GM12878 (cell line): ENCODE measurements around the gene SEMA4A. TPM values are rescaled to one million over a fixed set of nuclear protein-coding genes. Genes with fewer than 3 reads are reported as not detected.

Source experiments
- ATAC-seq: fragments of 200-7000 bp; cut with Tn5 transposase; 3 replicates; pipeline ENCODE4 v1.9.1; 2020; ENCODE audit warnings: mild to moderate bottlenecking, moderate library complexity
- BruUV-seq: library from RNA; stranded (reverse); fragments of 400-500 nt; replicated peaks from 2 replicates; lab custom pipeline; 2021; lab: Mats Ljungman, UMichigan
- CTCF ChIA-PET: fragments of 300-600 bp; sonication (Branson Sonifier 250); formaldehyde crosslinking; extraction: SDS; loops from one replicate; lab custom pipeline; 2021; ENCODE audit warnings: inconsistent platforms; lab: Yijun Ruan, JAX
- POLR2A ChIA-PET: fragments of 350-600 bp; formaldehyde crosslinking; extraction: SDS; loops from one replicate; lab custom pipeline; 2021; ENCODE audit warnings: inconsistent platforms; lab: Charles Lee
- RAD21 ChIA-PET: fragments of 300-600 bp; sonication (Branson Sonifier 250); formaldehyde crosslinking; loops from one replicate; lab custom pipeline; 2023; ENCODE audit warnings: antibody characterized with exemption; ENCODE audit not compliant: unreplicated experiment; lab: Charles Lee
- SMC1A ChIA-PET: fragments of 300-600 bp; sonication (Branson Sonifier 250); formaldehyde crosslinking; loops from one replicate; lab custom pipeline; 2023; ENCODE audit not compliant: unreplicated experiment, uncharacterized antibody; lab: Charles Lee
- DNase-seq: peaks from one replicate; pipeline ENCODE4 v3.0.0-alpha.2; 2011; ENCODE audit warnings: low read depth, low spot score
- FAIRE-seq: peaks from 3 replicates; lab custom pipeline; 2011; peaks lifted over from hg19 to GRCh38; lab: Jason Lieb, UNC
- H2AFZ ChIP-seq: 2 replicates; pipeline ENCODE4 v1.6.0; 2011; ENCODE audit warnings: low read depth, low read length, control low read depth; ENCODE audit not compliant: control insufficient read depth
- H3K27ac ChIP-seq: 2 replicates; pipeline ENCODE4 v1.5.1; 2011; ENCODE audit warnings: control low read depth; ENCODE audit not compliant: control insufficient read depth, insufficient read depth
- H3K27me3 ChIP-seq, 2 experiments: replicated peaks in 1 of 2; 2 replicates each; pipeline versions ENCODE4 v1.6.0 to v1.6.1; 2011; ENCODE audit warnings: low read length in 1 of 2; ENCODE audit not compliant: control insufficient read depth in 2 of 2, insufficient read depth in 2 of 2
- H3K36me3 ChIP-seq, 2 experiments: 2 replicates each; pipeline ENCODE4 v1.5.1; 2011; ENCODE audit warnings: low read length in 1 of 2; ENCODE audit not compliant: control insufficient read depth in 2 of 2, insufficient read depth in 2 of 2
- H3K4me1 ChIP-seq: 2 replicates; pipeline ENCODE4 v1.6.1; 2011; ENCODE audit warnings: mild to moderate bottlenecking, low read length, moderate library complexity, mixed read lengths; ENCODE audit not compliant: control insufficient read depth, insufficient read depth
- H3K4me2 ChIP-seq: 2 replicates; pipeline ENCODE4 v1.6.0; 2011; ENCODE audit warnings: control low read depth; ENCODE audit not compliant: control insufficient read depth, insufficient read depth
- H3K4me3 ChIP-seq: fragments of 200-600 bp; sonication (generic); 2 replicates; pipeline ENCODE4 v1.5.1; 2016
- H3K79me2 ChIP-seq: 2 replicates; pipeline ENCODE4 v1.6.0; 2011; ENCODE audit warnings: low read length; ENCODE audit not compliant: control insufficient read depth, insufficient read depth
- H3K9ac ChIP-seq: 2 replicates; pipeline ENCODE4 v1.8.0; 2011; ENCODE audit warnings: low read length, control low read depth, mixed read lengths; ENCODE audit not compliant: control insufficient read depth, insufficient read depth
- H3K9me3 ChIP-seq: replicated peaks from 3 replicates; pipeline ENCODE4 v1.5.1; 2011; ENCODE audit warnings: mild to moderate bottlenecking, low read length; ENCODE audit not compliant: control insufficient read depth, insufficient read depth
- H4K20me1 ChIP-seq: 2 replicates; pipeline ENCODE4 v1.6.0; 2011; ENCODE audit not compliant: control insufficient read depth, insufficient read depth
- BCL11A ChIP-seq: IDR thresholded peaks from 2 replicates; pipeline ENCODE4 v1.6.1; 2011; ENCODE audit warnings: low read depth, low read length
- BMI1 ChIP-seq: fragments of 450-650 bp; IDR thresholded peaks from 2 replicates; pipeline ENCODE4 v1.6.1; 2016; ENCODE audit warnings: mild to moderate bottlenecking, moderate library complexity, borderline replicate concordance
- POLR2AphosphoS5 ChIP-seq: IDR thresholded peaks from 2 replicates; pipeline ENCODE4 v1.6.1; 2011; ENCODE audit warnings: mild to moderate bottlenecking, low read length, inconsistent platforms
- ZBED1 ChIP-seq: IDR thresholded peaks from 2 replicates; pipeline ENCODE4 v1.6.1; 2016; ENCODE audit warnings: borderline replicate concordance
- WGBS: methylation state at CpG from one replicate; pipeline ENCODE4 v1.1.6; 2016; ENCODE audit warnings: low lambda C conversion rate; ENCODE audit not compliant: insufficient replicate concordance, insufficient coverage; ENCODE audit errors: missing lambda C conversion rate; 5-methylcytosine and 5-hydroxymethylcytosine counted together
- in situ Hi-C: fragments of 300-500 bp; cut with MboI; formaldehyde crosslinking; loops from 9 replicates; pipeline ENCODE4 v1.14.3; 2018; ENCODE audit warnings: mixed read lengths
- intact Hi-C: fragments of 100-400 bp; cut with micrococcal nuclease; formaldehyde crosslinking; loops from one replicate; pipeline ENCODE4 v1.14.2; 2022; ENCODE audit not compliant: unreplicated experiment
- polyA plus RNA-seq, 11 experiments: library from polyadenylated mRNA; depleted of rRNA in 4 of 11; unstranded in 6 of 11; stranded (reverse) in 5 of 11; fragments of >200 nt; fragmentation: Nextera tagmentation in 4 of 11; fragmentation: Illumina TruSeq in 1 of 11; extraction: Ambion mirVana in 4 of 11; extraction: Trizol in 1 of 11; gene quantifications; 1 replicate in 1 of 11; 2 replicates in 10 of 11; pipeline versions ENCODE4 v1.2.1 to v1.2.3, GENCODE V29; 2011 to 2016; ENCODE audit warnings: inconsistent platforms in 2 of 11, missing spikeins in 2 of 11, low read depth in 1 of 11
- total RNA-seq, 4 experiments: library from RNA; depleted of rRNA in 3 of 4; stranded (reverse); fragments of >200 nt in 3 of 4; fragmentation: Illumina TruSeq in 1 of 4; extraction: Trizol in 1 of 4; gene quantifications; 2 replicates each; pipeline versions ENCODE4 v1.2.1 to v1.2.3, GENCODE V29; 2013 to 2021
- TF ChIP-seq, protein P1 (sequence below): fragments of 150-350 bp; IDR thresholded peaks from 2 replicates; pipeline ENCODE4 v1.6.1; 2014; ENCODE audit warnings: mild to moderate bottlenecking, low read depth, low read length

SEMA4A gene
- total and polyA plus RNA-seq, 10 of the 15 experiments (the other 5 are each of a cell fraction or from before 2014, with no cell fraction given): 2.6 to 64.2 (median 32.8) TPM

DNA sequence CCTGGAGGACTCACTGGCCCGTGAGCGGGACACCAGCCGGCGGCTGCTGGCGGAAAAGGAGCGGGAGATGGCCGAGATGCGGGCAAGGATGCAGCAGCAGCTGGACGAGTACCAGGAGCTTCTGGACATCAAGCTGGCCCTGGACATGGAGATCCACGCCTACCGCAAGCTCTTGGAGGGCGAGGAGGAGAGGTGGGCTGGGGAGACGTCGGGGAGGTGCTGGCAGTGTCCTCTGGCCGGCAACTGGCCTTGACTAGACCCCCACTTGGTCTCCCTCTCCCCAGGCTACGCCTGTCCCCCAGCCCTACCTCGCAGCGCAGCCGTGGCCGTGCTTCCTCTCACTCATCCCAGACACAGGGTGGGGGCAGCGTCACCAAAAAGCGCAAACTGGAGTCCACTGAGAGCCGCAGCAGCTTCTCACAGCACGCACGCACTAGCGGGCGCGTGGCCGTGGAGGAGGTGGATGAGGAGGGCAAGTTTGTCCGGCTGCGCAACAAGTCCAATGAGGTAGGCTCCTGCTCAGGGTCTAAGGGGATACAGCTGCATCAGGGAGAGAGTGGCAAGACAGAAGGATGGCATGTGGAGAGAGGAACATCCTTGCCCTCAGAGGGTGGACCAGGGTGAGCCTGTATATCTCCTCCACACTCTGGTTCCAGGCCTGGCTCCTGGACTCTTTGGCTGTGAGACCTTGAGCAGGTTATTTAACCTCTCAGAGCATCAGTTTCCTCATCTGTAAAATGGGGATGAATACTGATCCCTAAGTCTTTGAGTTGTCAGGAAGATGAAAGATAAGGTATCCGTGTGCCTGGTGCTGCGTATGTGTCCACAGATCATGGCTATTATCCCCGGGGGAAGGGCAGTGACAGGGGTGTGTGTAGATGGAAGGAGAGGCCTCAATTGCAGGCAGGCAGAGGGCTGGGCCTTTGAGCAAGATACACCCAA, 17.2 kb upstream of the SEMA4A start:
- RAD21 ChIA-PET: interaction anchor here (0.8 to 1.5 kb wide), 4 partner anchors 8 to 77 kb away, joined by 3 to 6 read pairs (median 3); partner anchors contain the start of gene PMF1
- DNase-seq: no peak
- BruUV-seq: TSS peak; percentile 43
- POLR2A ChIA-PET: interaction anchor here (0.6 to 0.8 kb wide), 2 partner anchors 23 to 157 kb away, joined by 3 read pairs; no protein-coding TSS in a partner anchor
- no peak for FAIRE-seq
- Histone ChIP-seq H3K4me1 (no peaks in the 10 kb centered on the region), H3K9ac (no peak overlapping the region), H3K27ac (no peak overlapping the region), H3K4me2 (no peak overlapping the region)
- CTCF ChIA-PET: interaction anchor here (0.8 to 25.7 kb wide), 4 partner anchors 7 to 90 kb away, joined by 3 to 1294 read pairs (median 4); no protein-coding TSS in a partner anchor
- no peak for ATAC-seq
- TF ChIP-seq BCL11A (no peak), BMI1 (no peak), POLR2AphosphoS5 (0 out of 2 replicates have a peak, but pooled peaks have one; percentile 36), ZBED1 (no peak)
- TF ChIP-seq, protein P1, sequence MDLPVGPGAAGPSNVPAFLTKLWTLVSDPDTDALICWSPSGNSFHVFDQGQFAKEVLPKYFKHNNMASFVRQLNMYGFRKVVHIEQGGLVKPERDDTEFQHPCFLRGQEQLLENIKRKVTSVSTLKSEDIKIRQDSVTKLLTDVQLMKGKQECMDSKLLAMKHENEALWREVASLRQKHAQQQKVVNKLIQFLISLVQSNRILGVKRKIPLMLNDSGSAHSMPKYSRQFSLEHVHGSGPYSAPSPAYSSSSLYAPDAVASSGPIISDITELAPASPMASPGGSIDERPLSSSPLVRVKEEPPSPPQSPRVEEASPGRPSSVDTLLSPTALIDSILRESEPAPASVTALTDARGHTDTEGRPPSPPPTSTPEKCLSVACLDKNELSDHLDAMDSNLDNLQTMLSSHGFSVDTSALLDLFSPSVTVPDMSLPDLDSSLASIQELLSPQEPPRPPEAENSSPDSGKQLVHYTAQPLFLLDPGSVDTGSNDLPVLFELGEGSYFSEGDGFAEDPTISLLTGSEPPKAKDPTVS: no peak
- TF ChIP-seq, all 136 proteins: peak for 1
- Histone ChIP-seq H4K20me1 (no peaks in the 10 kb centered on the region), H3K79me2 (no peaks in the 10 kb centered on the region), H2AFZ (no peak overlapping the region), H3K9me3 (no peaks in the 10 kb centered on the region), H3K36me3 (peaks cover 4 to 36% of the 10 kb centered on the region in 2 experiments; a peak in 3 of 4 replicates), H3K4me3 (no peak overlapping the region), H3K27me3 (no peaks in the 10 kb centered on the region)
- 96% methylated on average over 33 of the region's 34 CpGs for WGBS
- intact Hi-C loops: no loop called here
- SMC1A ChIA-PET: interaction anchor here (1.1 to 23.6 kb wide), 3 partner anchors 12 to 39 kb away, joined by 3 to 874 read pairs (median 4); no protein-coding TSS in a partner anchor
- in situ Hi-C loops: no loop called here
